Adrenal gland (tissue), 12 donors: Measurements from ENCODE around the gene PTPRD. TPM values are rescaled to one million over a fixed set of nuclear protein-coding genes. Genes with fewer than 3 reads are reported as not detected.

Experiments used
- DNase-seq, 7 donors: peaks; one replicate each; pipeline ENCODE4 v3.0.0-alpha.2; 2019 to 2020
- H3K27ac ChIP-seq, 5 donors: fragments of 200-600 bp; sonication (generic) in 4 of 5; 1 replicate in 3 of 5; 2 replicates in 2 of 5; pipeline versions ENCODE4 v1.5.1 to v1.8.0; 2016 to 2020; ENCODE audit warnings: mild to moderate bottlenecking in 1 of 5
- H3K27me3 ChIP-seq: fragments of 200-600 bp; 2 replicates; pipeline ENCODE4 v1.8.0; 2021
- H3K36me3 ChIP-seq, 2 donors: fragments of 200-600 bp; replicated peaks in 1 of 2; 1 replicate in 1 of 2; 2 replicates in 1 of 2; pipeline versions ENCODE4 v1.5.1 to v1.8.0; 2018 to 2022
- H3K4me1 ChIP-seq, 2 donors: fragments of 200-600 bp; replicated peaks in 1 of 2; 1 replicate in 1 of 2; 2 replicates in 1 of 2; pipeline versions ENCODE4 v1.5.1 to v1.8.0; 2018 to 2021
- H3K4me3 ChIP-seq, 4 donors: fragments of 200-600 bp; sonication (generic) in 3 of 4; one replicate each; pipeline ENCODE4 v1.5.1; 2016 to 2018
- H3K9me3 ChIP-seq, 3 donors: fragments of 200-600 bp; sonication (generic) in 1 of 3; replicated peaks in 1 of 3; 1 replicate in 2 of 3; 2 replicates in 1 of 3; pipeline versions ENCODE4 v1.5.1 to v1.8.0; 2016 to 2021
- POLR2A ChIP-seq, 2 donors: fragments of 450-650 bp; IDR thresholded peaks; one replicate each; pipeline ENCODE4 v1.6.1; 2017; ENCODE audit warnings: antibody characterized with exemption in 2 of 2, mild to moderate bottlenecking in 2 of 2, moderate library complexity in 1 of 2
- WGBS, 4 donors: extraction: QIAGEN DNeasy Blood & Tissue Kit in 2 of 4; methylation state at CpG; one replicate each; pipeline versions ENCODE4 v1.1.5 to v1.1.7; 2013 to 2017; 5-methylcytosine and 5-hydroxymethylcytosine counted together
- intact Hi-C, 2 donors: fragments of 100-400 bp; cut with DNase I; formaldehyde crosslinking; loops; one replicate each; pipeline versions ENCODE4 v1.14.1 to v1.15.0; 2022 to 2023
- polyA plus RNA-seq, 3 donors: library from polyadenylated mRNA; stranded (reverse); fragments of 200-250 nt in 2 of 3; fragments of 350-450 nt in 1 of 3; fragmentation: Illumina TruSeq in 1 of 3; extraction: RNeasy Lipid Tissue Mini Kit (QIAGEN cat#74804) in 1 of 3; gene quantifications; one replicate each; pipeline ENCODE4 v1.2.3, GENCODE V29; 2013 to 2014
- total RNA-seq, 9 donors: library from RNA; depleted of rRNA in 4 of 9; stranded (reverse); fragments of >200 nt in 4 of 9; fragments of 120-200 nt in 1 of 9; fragmentation: NEBNext Ultra II Directional in 1 of 9; extraction: Animal tissue kit (Norgen Biotek cat#: 25700) in 1 of 9; gene quantifications; one replicate each; pipeline versions ENCODE4 v1.1.0 to v1.2.4, GENCODE V29; 2013 to 2023
- TF ChIP-seq, protein P1 (sequence below), 6 experiments: fragments of 450-650 bp in 4 of 6; fragments of 200-600 bp in 2 of 6; sonication (generic) in 1 of 6; IDR thresholded peaks; 1 replicate in 5 of 6; 2 replicates in 1 of 6; pipeline versions ENCODE4 v1.5.1 to v1.8.0; 2016 to 2021; ENCODE audit warnings: antibody characterized with exemption in 6 of 6, mild to moderate bottlenecking in 2 of 6, moderate library complexity in 1 of 6
- donor health status: healthy with polysubstance abuse.
- donor health status: Bipolar disorder and iron deficiency.
- donor health status: DM: yes; HTN: yes; CAD: no.
- donor health status: DM: no; HTN: no; CAD: no.
- donor health status: DM: no; HTN: no; CAD: no.
- donor health status: DM: yes; HTN: yes; CAD: no.

PTPRD gene
- total and polyA plus RNA-seq, 12 donors, result 0.61 to 71.2 (median 4.5) TPM

DNA sequence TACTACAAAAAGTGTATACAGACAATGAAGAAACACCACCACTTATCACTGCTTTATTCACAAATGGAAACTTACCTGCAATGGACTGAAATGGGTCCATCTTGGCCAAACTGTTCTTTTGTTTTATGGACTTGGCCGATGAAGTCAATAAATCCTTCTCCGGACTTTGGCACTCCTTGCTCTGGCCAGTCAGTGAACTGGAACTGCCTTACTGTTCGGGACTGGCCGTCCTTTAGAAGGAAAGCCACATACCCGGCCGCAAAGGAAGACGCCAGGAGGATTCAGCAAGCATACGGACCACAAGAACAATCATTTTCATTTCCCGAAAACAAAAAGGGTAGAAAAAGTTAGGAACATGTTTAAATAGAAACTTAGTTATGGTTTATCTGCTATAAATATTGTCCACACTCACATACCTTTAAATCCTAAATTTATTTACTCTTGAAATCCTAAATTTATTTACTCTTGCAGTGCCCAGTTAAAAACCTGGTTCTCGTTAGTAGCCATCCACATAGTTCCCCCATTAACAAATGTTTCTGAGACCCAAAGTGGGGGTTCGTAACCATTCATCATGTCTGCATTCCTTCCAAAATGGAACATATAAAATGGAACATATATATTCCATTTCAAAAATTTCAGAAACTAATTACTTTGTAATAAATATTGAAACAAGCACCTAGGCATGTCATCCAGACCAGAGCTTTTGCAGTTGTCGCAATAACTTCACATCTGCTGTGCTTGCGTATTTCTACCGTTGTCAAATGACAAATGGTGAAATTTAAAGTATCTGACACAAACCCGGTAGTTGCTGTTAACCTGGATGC, 2281.1 kb downstream of the PTPRD start:
- TF ChIP-seq, protein P1, sequence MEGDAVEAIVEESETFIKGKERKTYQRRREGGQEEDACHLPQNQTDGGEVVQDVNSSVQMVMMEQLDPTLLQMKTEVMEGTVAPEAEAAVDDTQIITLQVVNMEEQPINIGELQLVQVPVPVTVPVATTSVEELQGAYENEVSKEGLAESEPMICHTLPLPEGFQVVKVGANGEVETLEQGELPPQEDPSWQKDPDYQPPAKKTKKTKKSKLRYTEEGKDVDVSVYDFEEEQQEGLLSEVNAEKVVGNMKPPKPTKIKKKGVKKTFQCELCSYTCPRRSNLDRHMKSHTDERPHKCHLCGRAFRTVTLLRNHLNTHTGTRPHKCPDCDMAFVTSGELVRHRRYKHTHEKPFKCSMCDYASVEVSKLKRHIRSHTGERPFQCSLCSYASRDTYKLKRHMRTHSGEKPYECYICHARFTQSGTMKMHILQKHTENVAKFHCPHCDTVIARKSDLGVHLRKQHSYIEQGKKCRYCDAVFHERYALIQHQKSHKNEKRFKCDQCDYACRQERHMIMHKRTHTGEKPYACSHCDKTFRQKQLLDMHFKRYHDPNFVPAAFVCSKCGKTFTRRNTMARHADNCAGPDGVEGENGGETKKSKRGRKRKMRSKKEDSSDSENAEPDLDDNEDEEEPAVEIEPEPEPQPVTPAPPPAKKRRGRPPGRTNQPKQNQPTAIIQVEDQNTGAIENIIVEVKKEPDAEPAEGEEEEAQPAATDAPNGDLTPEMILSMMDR (IDR thresholded peaks at IDR 0.05), result no peak
- TF ChIP-seq POLR2A (IDR thresholded peaks at IDR 0.05), result no peak
- 73 to 81% (median 77%) methylated on average over 15 of the region's 15 CpGs for WGBS, 4 donors
- Histone ChIP-seq H3K9me3 (no peaks in the 10 kb centered on the region), H3K27ac (no peak overlapping the region), H3K27me3 (no peaks in the 10 kb centered on the region), H3K4me1 (no peaks in the 10 kb centered on the region), H3K4me3 (no peak overlapping the region), H3K36me3 (no peaks in the 10 kb centered on the region)
- no peak for DNase-seq
- intact Hi-C loops, result no loop called here

- Histone ChIP-seq H3K27me3 (no peaks in the 10 kb centered on the region), H3K4me1 (no peaks in the 10 kb centered on the region), H3K36me3 (no peaks in the 10 kb centered on the region), H3K4me3 (no peak overlapping the region), H3K27ac (no peak overlapping the region), H3K9me3 (no peaks in the 10 kb centered on the region)
- 67 to 79% (median 76%) methylated on average over 6 to 13 of the region's 13 CpGs for WGBS, 4 donors
- no peak for DNase-seq
- no peak for TF ChIP-seq POLR2A (IDR thresholded peaks at IDR 0.05)
- TF ChIP-seq, protein P1 (IDR thresholded peaks at IDR 0.05), result no peak
- intact Hi-C loops, result no loop called here
Measured at GRCh38 chr9:8329561-8330283, 2283.1 kb downstream of the PTPRD start.

DNA sequence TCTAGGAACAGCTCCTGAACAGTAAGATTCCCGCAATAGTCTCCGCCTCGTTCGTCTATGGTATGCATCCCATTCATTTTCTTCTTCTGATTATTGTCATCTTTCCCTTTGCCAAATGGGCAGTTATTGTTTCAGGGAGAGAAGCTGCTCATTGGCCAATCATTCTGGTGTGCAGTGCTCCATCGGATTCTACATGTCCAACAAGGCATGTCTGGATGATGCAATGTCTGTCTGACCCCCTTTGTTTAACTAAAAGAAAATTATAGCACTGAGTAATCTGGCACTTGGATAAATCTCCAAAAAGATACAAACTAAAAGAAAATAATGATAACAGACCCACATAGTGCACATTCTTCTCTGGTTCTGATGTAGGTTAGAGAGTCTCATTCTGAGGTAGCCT, 2297.6 kb downstream of the PTPRD start:
- WGBS, 4 donors, result 78 to 88% (median 85%) methylated on average over 5 of the region's 5 CpGs
- TF ChIP-seq, protein P1 (IDR thresholded peaks at IDR 0.05), result no peak
- TF ChIP-seq POLR2A (IDR thresholded peaks at IDR 0.05), result no peak
- no peaks in the 10 kb centered on the region for H3K4me1 ChIP-seq
- no peak overlapping the region for H3K4me3 ChIP-seq
- DNase-seq, result no peak
- H3K27ac ChIP-seq, result no peak overlapping the region
- H3K36me3 ChIP-seq, result no peaks in the 10 kb centered on the region
- intact Hi-C loops, result no loop called here
- no peaks in the 10 kb centered on the region for H3K9me3 ChIP-seq
- no peaks in the 10 kb centered on the region for H3K27me3 ChIP-seq

- Histone ChIP-seq H3K4me1 (no peaks in the 10 kb centered on the region), H3K9me3 (peaks cover 0 to 7% (median 0%) of the 10 kb centered on the region in 3 donors), H3K36me3 (no peaks in the 10 kb centered on the region), H3K4me3 (no peak overlapping the region), H3K27ac (no peak overlapping the region), H3K27me3 (no peaks in the 10 kb centered on the region)
- intact Hi-C loops, result no loop called here
- DNase-seq, result no peak
- TF ChIP-seq POLR2A (IDR thresholded peaks at IDR 0.05), result no peak
- TF ChIP-seq, protein P1 (IDR thresholded peaks at IDR 0.05), result no peak
Measured at GRCh38 chr9:8309258-8309657, 2303.5 kb downstream of the PTPRD start.
